Muscle layer of duodenum (tissue), 2 donors: ENCODE data around the gene OR4D1.

Source experiments
- H3K27ac ChIP-seq: one replicate; pipeline ENCODE4 v1.7.0; 2013; ENCODE audit warnings: mild to moderate bottlenecking, low read length
- H3K27me3 ChIP-seq: one replicate; pipeline ENCODE4 v1.7.0; 2013; ENCODE audit warnings: low read depth, mild to moderate bottlenecking, control low read depth, low read length
- H3K36me3 ChIP-seq, 2 donors: one replicate each; pipeline ENCODE4 v1.7.0; 2013; ENCODE audit warnings: low read length in 2 of 2, control low read depth in 1 of 2, mild to moderate bottlenecking in 1 of 2; ENCODE audit not compliant: insufficient read depth in 2 of 2, control insufficient read depth in 1 of 2
- H3K4me1 ChIP-seq, 2 donors: one replicate each; pipeline ENCODE4 v1.7.0; 2013; ENCODE audit warnings: low read length in 2 of 2, mild to moderate bottlenecking in 2 of 2, control low read depth in 1 of 2, moderate library complexity in 1 of 2; ENCODE audit not compliant: insufficient read depth in 2 of 2, control insufficient read depth in 1 of 2
- H3K4me3 ChIP-seq, 2 donors: one replicate each; pipeline ENCODE4 v1.7.0; 2013; ENCODE audit warnings: low read length in 2 of 2, low read depth in 1 of 2, mild to moderate bottlenecking in 1 of 2
- H3K9me3 ChIP-seq, 2 donors: one replicate each; pipeline ENCODE4 v1.7.0; 2013; ENCODE audit warnings: low read length in 2 of 2, control low read depth in 1 of 2, mild to moderate bottlenecking in 1 of 2; ENCODE audit not compliant: control insufficient read depth in 1 of 2
- donor health status: healthy.

OR4D1 gene

DNA sequence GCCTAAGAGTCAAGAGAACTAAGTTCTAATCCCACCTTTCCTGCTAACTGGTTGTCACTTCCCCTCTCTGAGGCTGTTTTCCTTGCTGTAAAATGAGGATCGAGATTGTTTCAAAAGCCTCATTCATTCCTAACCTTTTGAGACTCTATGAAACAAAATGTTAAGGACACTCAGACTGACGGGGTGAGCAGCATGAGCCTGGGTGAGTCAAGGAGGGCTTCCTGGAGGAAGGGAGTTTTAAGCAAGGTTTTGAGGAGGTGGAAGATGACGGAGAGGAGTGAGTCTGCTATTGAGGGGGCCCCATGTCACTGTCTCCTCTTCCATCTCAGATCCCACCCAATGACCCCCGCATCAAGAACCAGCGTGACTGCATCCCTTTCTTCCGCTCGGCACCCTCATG lies 48.4 kb downstream of the OR4D1 start:
- no peaks in the 10 kb centered on the region for H3K9me3 ChIP-seq
- H3K27ac ChIP-seq: no peak overlapping the region
- no peaks in the 10 kb centered on the region for H3K36me3 ChIP-seq
- H3K27me3 ChIP-seq: no peaks in the 10 kb centered on the region
- no peaks in the 10 kb centered on the region for H3K4me1 ChIP-seq
- H3K4me3 ChIP-seq: no peak overlapping the region

- H3K4me3 ChIP-seq: no peak overlapping the region
- no peak overlapping the region for H3K27ac ChIP-seq
- no peaks in the 10 kb centered on the region for H3K9me3 ChIP-seq
- no peaks in the 10 kb centered on the region for H3K36me3 ChIP-seq
- H3K4me1 ChIP-seq: no peaks in the 10 kb centered on the region
- H3K27me3 ChIP-seq: no peaks in the 10 kb centered on the region
These were observed 51.9 kb downstream of the OR4D1 start for GRCh38 chr17:58200024-58200633.

DNA sequence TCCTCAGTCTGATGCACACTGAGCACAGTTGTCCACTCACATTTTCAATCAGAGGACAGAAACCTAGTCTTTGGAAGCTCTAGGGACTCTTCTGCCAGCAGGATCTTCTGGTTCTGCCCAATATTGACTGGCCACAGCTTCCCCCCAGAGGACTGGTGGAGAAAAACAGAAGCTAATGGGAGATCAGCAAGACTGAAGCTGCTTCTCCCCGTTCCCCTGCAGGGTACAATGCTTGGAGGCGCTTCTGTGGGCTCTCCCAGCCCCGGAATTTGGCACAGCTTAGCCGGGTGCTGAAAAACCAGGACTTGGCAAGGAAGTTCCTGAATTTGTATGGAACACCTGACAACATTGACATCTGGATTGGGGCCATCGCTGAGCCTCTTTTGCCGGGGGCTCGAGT lies 54.7 kb downstream of the OR4D1 start:
- Histone ChIP-seq H3K9me3 (no peaks in the 10 kb centered on the region), H3K27ac (no peak overlapping the region), H3K4me1 (no peaks in the 10 kb centered on the region), H3K4me3 (no peak overlapping the region), H3K27me3 (no peaks in the 10 kb centered on the region), H3K36me3 (peaks cover 10 to 16% of the 10 kb centered on the region in 2 donors)

- H3K4me1 ChIP-seq: no peaks in the 10 kb centered on the region
- no peaks in the 10 kb centered on the region for H3K9me3 ChIP-seq
- no peak overlapping the region for H3K4me3 ChIP-seq
- H3K27me3 ChIP-seq: no peaks in the 10 kb centered on the region
- H3K36me3 ChIP-seq: peaks cover 21 to 29% of the 10 kb centered on the region in 2 donors
- H3K27ac ChIP-seq: no peak overlapping the region
These were observed 56.6 kb downstream of the OR4D1 start for GRCh38 chr17:58204796-58205195.

GRCh38 chr17:58205936-58206335 lies 57.8 kb downstream of the OR4D1 start:
- H3K9me3 ChIP-seq: no peaks in the 10 kb centered on the region
- no peak overlapping the region for H3K27ac ChIP-seq
- H3K27me3 ChIP-seq: no peaks in the 10 kb centered on the region
- H3K4me3 ChIP-seq: no peak overlapping the region
- H3K4me1 ChIP-seq: no peaks in the 10 kb centered on the region
- H3K36me3 ChIP-seq: peaks cover 32 to 41% of the 10 kb centered on the region in 2 donors

GRCh38 chr17:58207451-58207850 lies 59.3 kb downstream of the OR4D1 start:
- no peak overlapping the region for H3K27ac ChIP-seq
- H3K36me3 ChIP-seq: peaks cover 40 to 53% of the 10 kb centered on the region in 2 donors
- H3K9me3 ChIP-seq: no peaks in the 10 kb centered on the region
- no peak overlapping the region for H3K4me3 ChIP-seq
- no peaks in the 10 kb centered on the region for H3K27me3 ChIP-seq
- H3K4me1 ChIP-seq: no peaks in the 10 kb centered on the region

DNA sequence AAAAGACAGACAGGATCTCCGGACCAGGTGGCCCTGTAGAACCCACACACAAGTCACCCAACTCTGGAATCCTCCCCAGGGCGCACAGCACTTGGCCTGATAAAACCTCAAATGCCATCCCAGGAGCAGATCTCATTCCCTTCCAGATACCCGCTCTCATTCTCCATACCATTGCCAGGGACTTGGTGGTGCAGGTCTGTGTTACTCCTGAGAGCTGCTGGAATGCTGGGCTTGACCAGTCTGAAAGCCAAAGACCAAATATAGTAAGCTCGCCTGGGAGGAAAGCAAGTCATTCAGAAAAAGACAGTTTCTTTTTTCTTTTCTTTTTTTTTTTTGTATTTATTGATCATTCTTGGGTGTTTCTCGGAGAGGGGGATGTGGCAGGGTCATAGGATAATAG lies 60.2 kb downstream of the OR4D1 start:
- no peaks in the 10 kb centered on the region for H3K27me3 ChIP-seq
- peaks cover 41 to 62% of the 10 kb centered on the region in 2 donors for H3K36me3 ChIP-seq
- no peak overlapping the region for H3K27ac ChIP-seq
- H3K4me1 ChIP-seq: no peaks in the 10 kb centered on the region
- no peaks in the 10 kb centered on the region for H3K9me3 ChIP-seq
- no peak overlapping the region for H3K4me3 ChIP-seq
